ENCODE results near the gene NUDT21. TPM values are rescaled to one million over a fixed set of nuclear protein-coding genes. Genes with fewer than 3 reads are reported as not detected.

NUDT21 gene
- total and polyA plus RNA-seq, 2 of the 8 experiments (the other 6 are each of a cell fraction or from before 2014, with no cell fraction given) = 78.1 to 277 TPM

DNA sequence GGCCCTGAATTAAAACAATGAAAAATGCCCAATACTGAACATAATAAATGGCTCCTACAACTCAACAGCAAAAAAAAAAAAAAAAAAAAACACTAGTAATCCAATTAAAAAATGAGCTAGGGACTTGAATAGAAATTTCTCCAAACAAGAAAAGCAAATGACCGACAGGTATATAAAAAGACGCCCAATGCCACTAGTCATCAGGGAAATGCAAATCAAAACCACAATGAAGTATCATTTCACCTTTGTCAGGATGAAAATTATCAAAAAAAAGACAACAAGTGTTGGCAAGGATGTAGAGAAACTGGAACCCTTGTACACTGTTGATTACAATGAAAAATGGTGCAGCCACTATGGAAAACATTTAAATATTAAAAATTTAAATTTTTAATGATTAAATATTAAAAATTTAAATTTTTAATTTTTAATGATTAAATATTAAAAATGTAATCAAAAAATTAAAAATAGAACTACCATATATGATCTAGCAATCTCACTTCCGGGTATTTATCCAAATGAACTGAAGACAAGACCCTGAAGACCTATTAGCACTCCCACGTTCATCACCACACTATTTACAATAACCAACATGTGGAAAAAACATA lies 40.6 kb upstream of the NUDT21 start:
- Histone ChIP-seq H2BK120ac (replicated peaks; ENCODE audit: low read depth, low read length) (no peak overlapping the region), H3K27ac (ENCODE audit: low read depth, low read length) (no peak overlapping the region), H3K27me3 (replicated peaks in 1 of 4; ENCODE audit: control insufficient read depth in 3 of 4, extremely low read depth in 1 of 4, insufficient read depth in 3 of 4, low read length in 3 of 4) (no peaks in the 10 kb centered on the region), H2AK5ac (ENCODE audit: low read depth, low read length) (no peak overlapping the region), H3K4me2 (ENCODE audit: insufficient read depth in 1 of 2, low read depth in 2 of 2, low read length in 2 of 2) (no peak overlapping the region), H3K23me2 (ENCODE audit: low read depth, low read length) (no peaks in the 10 kb centered on the region), H4K5ac (ENCODE audit: insufficient read length, low read depth, low read length) (no peak overlapping the region), H3K9me3 (ENCODE audit: insufficient read depth in 2 of 2, low read depth in 1 of 2, low read length in 1 of 2) (no peaks in the 10 kb centered on the region), H3K36me3 (ENCODE audit: control insufficient read depth in 2 of 4, insufficient read depth in 4 of 4, low read length in 3 of 4) (no peaks in the 10 kb centered on the region), H2BK15ac (ENCODE audit: low read length) (no peak overlapping the region), H3K18ac (ENCODE audit: extremely low read depth, low read length) (no peak overlapping the region), H3K4me1 (replicated peaks in 1 of 4; ENCODE audit: control insufficient read depth in 3 of 4, insufficient read depth in 4 of 4, low read length in 3 of 4) (no peaks in the 10 kb centered on the region), H3K4ac (replicated peaks; ENCODE audit: insufficient read length, low read depth, low read length) (no peak overlapping the region), H3K56ac (replicated peaks; ENCODE audit: insufficient read length, low read depth, low read length) (no peak overlapping the region), H2BK12ac (ENCODE audit: low read depth, low read length) (no peak overlapping the region), H2BK20ac (ENCODE audit: low read length) (no peak overlapping the region), H2BK5ac (ENCODE audit: low read depth, low read length) (no peak overlapping the region), H3K9ac (replicated peaks in 1 of 4; ENCODE audit: extremely low read depth in 1 of 4, low read depth in 3 of 4, low read length in 3 of 4) (no peak overlapping the region), H3K79me1 (ENCODE audit: low read depth, low read length) (no peaks in the 10 kb centered on the region), H3K4me3 (ENCODE audit: extremely low read depth in 1 of 4, insufficient read depth in 2 of 4, low read depth in 3 of 4, low read length in 4 of 4) (no peak overlapping the region), H3K79me2 (ENCODE audit: control insufficient read depth in 1 of 2, insufficient read depth in 2 of 2, low read length in 2 of 2) (no peaks in the 10 kb centered on the region), H4K91ac (replicated peaks; ENCODE audit: insufficient read length, low read length) (no peak overlapping the region), H3K14ac (ENCODE audit: insufficient read length) (no peak overlapping the region), H3K23ac (ENCODE audit: insufficient read length) (no peak overlapping the region), H4K20me1 (replicated peaks in 1 of 2; ENCODE audit: control insufficient read depth in 1 of 2, insufficient read depth in 2 of 2, low read length in 2 of 2) (no peaks in the 10 kb centered on the region), H4K8ac (ENCODE audit: extremely low read depth, insufficient read depth, low read length) (no peak overlapping the region), H2AFZ (ENCODE audit: low read length) (no peak overlapping the region)
- DNase-seq (ENCODE audit: low read depth in 1 of 2, low spot score in 2 of 2) = no peak
- no peak for FAIRE-seq
- WGBS, 2 experiments (ENCODE audit: extremely low coverage in 1 of 2, insufficient coverage in 1 of 2, insufficient read length in 1 of 2, insufficient replicate concordance in 2 of 2, low coverage in 1 of 2, low lambda C conversion rate in 2 of 2, missing lambda C conversion rate in 1 of 2) = 93% methylated on average over 4 of the region's 4 CpGs; no CpG with 5 or more reads in 1 of the 2 experiments
- ChIA-PET CTCF (ENCODE audit: partially characterized antibody) (interaction anchor here (0.9 kb wide), 1 partner anchor 21 kb away, joined by 4 read pairs; no protein-coding TSS in a partner anchor), POLR2A (ENCODE audit: partially characterized antibody) (no interaction called here)
- TF ChIP-seq JUN (IDR thresholded peaks at IDR 0.05; ENCODE audit: low read depth, low read length) (no peak), NANOG (IDR thresholded peaks at IDR 0.05; ENCODE audit: insufficient read depth, low read depth, low read length, poor library complexity, severe bottlenecking) (no peak), TBP (IDR thresholded peaks at IDR 0.05; ENCODE audit: low read depth, low read length) (no peak), HDAC2 (IDR thresholded peaks at IDR 0.05; ENCODE audit: borderline replicate concordance in 1 of 2, low read depth in 2 of 2, low read length in 2 of 2) (no peak), EGR1 (IDR thresholded peaks at IDR 0.05; ENCODE audit: borderline replicate concordance, low read depth, low read length) (no peak)

Measured in H1 (cell line).